Ishikawa (cell line): ENCODE measurements around the gene CSDE1.

Experiments used
- CEBPB ChIP-seq: IDR thresholded peaks from 2 replicates; pipeline ENCODE4 v1.6.1; 2012
- CREB1 ChIP-seq: IDR thresholded peaks from 2 replicates; pipeline ENCODE4 v1.6.1; 2012; ENCODE audit warnings: low read depth
- EGR1 ChIP-seq: IDR thresholded peaks from 2 replicates; pipeline ENCODE4 v1.6.1; 2012
- EP300 ChIP-seq: IDR thresholded peaks from 2 replicates; pipeline ENCODE4 v1.6.1; 2012; ENCODE audit warnings: borderline replicate concordance
- FOXM1 ChIP-seq: IDR thresholded peaks from 2 replicates; pipeline ENCODE4 v1.6.1; 2012; ENCODE audit warnings: low read depth, borderline replicate concordance
- NFIC ChIP-seq: IDR thresholded peaks from 2 replicates; pipeline ENCODE4 v1.6.1; 2012
- RAD21 ChIP-seq: IDR thresholded peaks from 2 replicates; pipeline ENCODE4 v1.6.1; 2012; ENCODE audit warnings: low read depth
- TAF1 ChIP-seq: IDR thresholded peaks from 2 replicates; pipeline ENCODE4 v1.6.1; 2012; ENCODE audit warnings: low read depth, mild to moderate bottlenecking
- TCF12 ChIP-seq: IDR thresholded peaks from 2 replicates; pipeline ENCODE4 v1.6.1; 2012; ENCODE audit warnings: low read depth
- TEAD4 ChIP-seq: IDR thresholded peaks from 2 replicates; pipeline ENCODE4 v1.6.1; 2012
- YY1 ChIP-seq: IDR thresholded peaks from 2 replicates; pipeline ENCODE4 v1.6.1; 2012; ENCODE audit warnings: low read depth
- ZBTB7A ChIP-seq: IDR thresholded peaks from 2 replicates; pipeline ENCODE4 v1.6.1; 2012; ENCODE audit warnings: low read depth
- TF ChIP-seq, protein P1 (sequence below): IDR thresholded peaks from 2 replicates; pipeline ENCODE4 v1.6.1; 2012; ENCODE audit warnings: low read depth, mild to moderate bottlenecking
- TF ChIP-seq, protein P2 (sequence below): IDR thresholded peaks from 2 replicates; pipeline ENCODE4 v1.6.1; 2012

DNA sequence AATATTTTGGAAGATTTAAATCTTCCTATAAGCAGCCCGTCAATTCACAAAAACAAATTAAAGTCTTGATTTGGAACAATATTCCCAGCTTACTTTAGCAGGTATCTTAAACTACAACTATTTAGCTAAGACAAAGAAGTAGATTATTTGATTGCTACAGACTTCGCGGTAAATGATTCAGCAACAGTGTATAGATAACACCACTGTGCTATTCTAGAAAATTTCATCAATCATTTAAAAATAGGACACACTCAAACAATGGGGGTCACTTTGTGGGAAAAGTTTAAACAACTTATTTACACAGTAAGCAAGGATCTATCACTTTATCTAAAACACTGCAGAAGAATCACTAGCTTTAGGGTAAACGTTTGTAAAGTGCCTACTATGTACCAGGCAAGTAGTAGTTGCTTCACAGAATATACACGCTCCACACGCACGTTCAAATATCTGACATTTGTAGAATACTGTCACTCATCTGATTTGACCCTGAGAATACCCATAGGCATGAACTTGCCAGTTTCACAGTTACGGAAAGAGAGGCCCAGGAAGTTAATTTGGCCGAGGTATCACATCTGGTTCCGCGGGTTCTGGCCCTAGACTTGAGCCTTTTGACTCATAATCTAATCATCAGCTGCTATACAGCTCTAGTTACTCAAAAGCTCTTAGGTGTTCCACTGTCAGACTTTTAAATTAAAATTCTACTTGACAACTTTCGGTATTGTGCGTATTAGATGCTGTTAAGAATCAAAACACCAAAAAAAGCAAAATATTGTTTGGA lies 88.8 kb downstream of the CSDE1 start:
- no peak for TF ChIP-seq TAF1
- TF ChIP-seq RAD21, result no peak
- TF ChIP-seq YY1, result no peak
- TF ChIP-seq, protein P1, sequence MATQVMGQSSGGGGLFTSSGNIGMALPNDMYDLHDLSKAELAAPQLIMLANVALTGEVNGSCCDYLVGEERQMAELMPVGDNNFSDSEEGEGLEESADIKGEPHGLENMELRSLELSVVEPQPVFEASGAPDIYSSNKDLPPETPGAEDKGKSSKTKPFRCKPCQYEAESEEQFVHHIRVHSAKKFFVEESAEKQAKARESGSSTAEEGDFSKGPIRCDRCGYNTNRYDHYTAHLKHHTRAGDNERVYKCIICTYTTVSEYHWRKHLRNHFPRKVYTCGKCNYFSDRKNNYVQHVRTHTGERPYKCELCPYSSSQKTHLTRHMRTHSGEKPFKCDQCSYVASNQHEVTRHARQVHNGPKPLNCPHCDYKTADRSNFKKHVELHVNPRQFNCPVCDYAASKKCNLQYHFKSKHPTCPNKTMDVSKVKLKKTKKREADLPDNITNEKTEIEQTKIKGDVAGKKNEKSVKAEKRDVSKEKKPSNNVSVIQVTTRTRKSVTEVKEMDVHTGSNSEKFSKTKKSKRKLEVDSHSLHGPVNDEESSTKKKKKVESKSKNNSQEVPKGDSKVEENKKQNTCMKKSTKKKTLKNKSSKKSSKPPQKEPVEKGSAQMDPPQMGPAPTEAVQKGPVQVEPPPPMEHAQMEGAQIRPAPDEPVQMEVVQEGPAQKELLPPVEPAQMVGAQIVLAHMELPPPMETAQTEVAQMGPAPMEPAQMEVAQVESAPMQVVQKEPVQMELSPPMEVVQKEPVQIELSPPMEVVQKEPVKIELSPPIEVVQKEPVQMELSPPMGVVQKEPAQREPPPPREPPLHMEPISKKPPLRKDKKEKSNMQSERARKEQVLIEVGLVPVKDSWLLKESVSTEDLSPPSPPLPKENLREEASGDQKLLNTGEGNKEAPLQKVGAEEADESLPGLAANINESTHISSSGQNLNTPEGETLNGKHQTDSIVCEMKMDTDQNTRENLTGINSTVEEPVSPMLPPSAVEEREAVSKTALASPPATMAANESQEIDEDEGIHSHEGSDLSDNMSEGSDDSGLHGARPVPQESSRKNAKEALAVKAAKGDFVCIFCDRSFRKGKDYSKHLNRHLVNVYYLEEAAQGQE, result no peak
- no peak for TF ChIP-seq EP300
- no peak for TF ChIP-seq ZBTB7A
- no peak for TF ChIP-seq NFIC
- TF ChIP-seq, protein P2, sequence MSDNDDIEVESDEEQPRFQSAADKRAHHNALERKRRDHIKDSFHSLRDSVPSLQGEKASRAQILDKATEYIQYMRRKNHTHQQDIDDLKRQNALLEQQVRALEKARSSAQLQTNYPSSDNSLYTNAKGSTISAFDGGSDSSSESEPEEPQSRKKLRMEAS, result no peak
- TF ChIP-seq CEBPB, result no peak
- TF ChIP-seq FOXM1, result no peak
- TF ChIP-seq TCF12, result no peak
- no peak for TF ChIP-seq CREB1
- no peak for TF ChIP-seq TEAD4
- TF ChIP-seq EGR1, result no peak
